ENCODE data around the gene NPTXR. TPM values are rescaled to one million over a fixed set of nuclear protein-coding genes. Genes with fewer than 3 reads are reported as not detected.

Gene NPTXR
- total RNA-seq, 4 donors from 2014 or later = 7.9 to 21.7 (median 12.5) TPM

- Histone ChIP-seq H3K4me1 (peaks cover 0 to 55% (median 17%) of the 10 kb centered on the region in 3 donors), H3K27ac (peak within 1 kb of the TSS; percentile 95 to 98 (median 96)), H3K4me3 (peak within 1 kb of the TSS; percentile 84 to 86), H3K36me3 (peaks cover 0 to 26% of the 10 kb centered on the region in 2 donors), H3K9me3 (no peaks in the 10 kb centered on the region), H3K27me3 (no peaks in the 10 kb centered on the region)
- ATAC-seq = peak; percentile 87
- TF ChIP-seq POLR2AphosphoS5 (IDR thresholded peaks at IDR 0.05) = peak; percentile 57
- TF ChIP-seq CTCF (IDR thresholded peaks at IDR 0.05) = no peak
- TF ChIP-seq POLR2A (IDR thresholded peaks at IDR 0.05) = peak; percentile 43 to 74
- WGBS, 2 donors (ENCODE audit: low coverage in 1 of 2) = 0% methylated on average over 2 to 13 of the region's 73 CpGs
These were observed 28.5 kb upstream of the NPTXR start, which contains the start of gene CBX6 for GRCh38 chr22:38872172-38872830. CBX6 (minus strand) TSS chr22:38872216; CDS start chr22:38872190, 26 bp downstream.

- peaks cover 0 to 33% of the 10 kb centered on the region in 2 donors for H3K36me3 ChIP-seq
- peak overlapping the region; percentile 70 to 86 for H3K4me3 ChIP-seq
- H3K4me1 ChIP-seq = peaks cover 0 to 63% (median 17%) of the 10 kb centered on the region in 3 donors
- no CpG with 5 or more reads among the region's 77 CpGs for WGBS, 2 donors (ENCODE audit: low coverage in 1 of 2)
- peak overlapping the region; percentile 75 to 98 (median 96) for H3K27ac ChIP-seq
- no peaks in the 10 kb centered on the region for H3K9me3 ChIP-seq
- TF ChIP-seq EP300 (IDR thresholded peaks at IDR 0.05) (no peak), CTCF (IDR thresholded peaks at IDR 0.05) (peak in 1 of 4 experiments; percentile 17), POLR2A (IDR thresholded peaks at IDR 0.05) (peak in 1 of 2 donors; percentile 49), POLR2AphosphoS5 (IDR thresholded peaks at IDR 0.05) (no peak)
- no peaks in the 10 kb centered on the region for H3K27me3 ChIP-seq
- ATAC-seq = peak; percentile 2
These were observed 27.7 kb upstream of the NPTXR start for GRCh38 chr22:38871360-38872171.

- Histone ChIP-seq H3K27me3 (no peaks in the 10 kb centered on the region), H3K9me3 (no peaks in the 10 kb centered on the region), H3K4me3 (peak overlapping the region; percentile 70 to 86), H3K36me3 (peaks cover 0 to 40% of the 10 kb centered on the region in 2 donors), H3K27ac (peak overlapping the region; percentile 75 to 98 (median 96)), H3K4me1 (peaks cover 2 to 70% (median 20%) of the 10 kb centered on the region in 3 donors)
- no peak for TF ChIP-seq EP300 (IDR thresholded peaks at IDR 0.05)
- TF ChIP-seq POLR2A (IDR thresholded peaks at IDR 0.05) = no peak
- TF ChIP-seq POLR2AphosphoS5 (IDR thresholded peaks at IDR 0.05) = no peak
- no peak for TF ChIP-seq CTCF (IDR thresholded peaks at IDR 0.05)
- no peak for ATAC-seq
- WGBS, 2 donors (ENCODE audit: low coverage in 1 of 2) = 0% methylated on average over 1 of the region's 2 CpGs
These were observed 27.0 kb upstream of the NPTXR start for GRCh38 chr22:38870791-38871359.

GRCh38 chr22:38870312-38870741, 26.5 kb upstream of the NPTXR start:
- Histone ChIP-seq H3K27ac (peak overlapping the region; percentile 75 to 98 (median 96)), H3K4me3 (peak overlapping the region; percentile 70 to 86), H3K4me1 (peaks cover 7 to 75% (median 26%) of the 10 kb centered on the region in 3 donors), H3K36me3 (peaks cover 0 to 46% of the 10 kb centered on the region in 2 donors), H3K9me3 (no peaks in the 10 kb centered on the region), H3K27me3 (no peaks in the 10 kb centered on the region)
- TF ChIP-seq POLR2AphosphoS5 (IDR thresholded peaks at IDR 0.05) = no peak
- no peak for TF ChIP-seq POLR2A (IDR thresholded peaks at IDR 0.05)
- no peak for TF ChIP-seq EP300 (IDR thresholded peaks at IDR 0.05)
- peak; percentile 85 to 94 (median 90) for TF ChIP-seq CTCF (IDR thresholded peaks at IDR 0.05)
- 1 to 24% methylated on average over 5 to 9 of the region's 12 CpGs for WGBS, 2 donors (ENCODE audit: low coverage in 1 of 2)
- peak; percentile 46 for ATAC-seq
